OCI-LY7 (cell line): ENCODE measurements around the gene PSMD2.

Source experiments
- EZH2phosphoT487 ChIP-seq: fragments of 200-600 bp; sonication (generic); IDR thresholded peaks from 2 replicates; pipeline ENCODE4 v1.6.1; 2018; ENCODE audit warnings: low read depth, borderline replicate concordance, mild to moderate bottlenecking, mixed run types, antibody characterized with exemption, low read length, moderate library complexity, mixed read lengths
- TF ChIP-seq, protein P1 (sequence below): fragments of 200-600 bp; sonication (generic); conservative IDR thresholded peaks from 2 replicates; pipeline ENCODE4 v1.5.1; 2014; ENCODE audit warnings: mild to moderate bottlenecking, antibody characterized with exemption, low read length, moderate library complexity, mixed read lengths

DNA sequence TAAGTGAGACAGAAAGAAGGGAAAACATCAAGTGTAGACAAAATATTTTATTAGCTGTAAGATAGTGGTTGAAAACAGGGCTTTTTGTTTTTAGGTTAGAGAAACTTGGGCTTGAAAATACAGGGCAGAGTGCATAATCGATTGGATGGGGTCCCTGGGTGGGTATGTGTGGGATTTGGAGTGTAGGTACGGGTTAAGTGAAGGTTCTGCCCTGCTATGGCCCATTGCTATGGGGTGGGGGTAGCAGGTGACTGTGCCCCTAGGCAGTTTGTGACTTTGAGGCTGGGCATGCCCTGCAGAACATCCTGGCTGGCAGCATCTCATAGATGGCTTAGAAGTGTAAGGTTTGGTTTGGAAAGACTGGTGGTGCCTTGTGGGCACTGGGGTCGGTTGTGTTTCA lies 34.7 kb downstream of the PSMD2 start:
- TF ChIP-seq, protein P1, sequence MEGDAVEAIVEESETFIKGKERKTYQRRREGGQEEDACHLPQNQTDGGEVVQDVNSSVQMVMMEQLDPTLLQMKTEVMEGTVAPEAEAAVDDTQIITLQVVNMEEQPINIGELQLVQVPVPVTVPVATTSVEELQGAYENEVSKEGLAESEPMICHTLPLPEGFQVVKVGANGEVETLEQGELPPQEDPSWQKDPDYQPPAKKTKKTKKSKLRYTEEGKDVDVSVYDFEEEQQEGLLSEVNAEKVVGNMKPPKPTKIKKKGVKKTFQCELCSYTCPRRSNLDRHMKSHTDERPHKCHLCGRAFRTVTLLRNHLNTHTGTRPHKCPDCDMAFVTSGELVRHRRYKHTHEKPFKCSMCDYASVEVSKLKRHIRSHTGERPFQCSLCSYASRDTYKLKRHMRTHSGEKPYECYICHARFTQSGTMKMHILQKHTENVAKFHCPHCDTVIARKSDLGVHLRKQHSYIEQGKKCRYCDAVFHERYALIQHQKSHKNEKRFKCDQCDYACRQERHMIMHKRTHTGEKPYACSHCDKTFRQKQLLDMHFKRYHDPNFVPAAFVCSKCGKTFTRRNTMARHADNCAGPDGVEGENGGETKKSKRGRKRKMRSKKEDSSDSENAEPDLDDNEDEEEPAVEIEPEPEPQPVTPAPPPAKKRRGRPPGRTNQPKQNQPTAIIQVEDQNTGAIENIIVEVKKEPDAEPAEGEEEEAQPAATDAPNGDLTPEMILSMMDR, result no peak
- no peak for TF ChIP-seq EZH2phosphoT487
